SK-N-SH treated with all-trans-retinoic acid at 6 μM for 48 hours (cell line): ENCODE results near the gene GID8.

Source experiments
- ARNTL ChIP-seq: fragments of 450-650 bp; formaldehyde crosslinking; IDR thresholded peaks from 2 replicates; pipeline ENCODE4 v1.5.0; 2020; ENCODE audit warnings: low read depth, mild to moderate bottlenecking, moderate library complexity, borderline replicate concordance
- BACH2 ChIP-seq: fragments of 250-450 bp; sonication (Bioruptor Pico); IDR thresholded peaks from 2 replicates; pipeline ENCODE4 v1.9.0; 2021; ENCODE audit warnings: mild to moderate bottlenecking, borderline replicate concordance
- OSR1 ChIP-seq: fragments of 250-450 bp; sonication (Bioruptor Pico); IDR thresholded peaks from 2 replicates; pipeline ENCODE4 v1.8.0; 2022; ENCODE audit warnings: moderate library complexity, mild to moderate bottlenecking, inconsistent platforms
- RARB ChIP-seq: fragments of 250-450 bp; sonication (Bioruptor Pico); IDR thresholded peaks from 2 replicates; pipeline ENCODE4 v1.8.0; 2021; ENCODE audit warnings: mild to moderate bottlenecking, moderate library complexity
- SNAI2 ChIP-seq: fragments of 250-450 bp; sonication (Bioruptor Pico); IDR thresholded peaks from 2 replicates; pipeline ENCODE4 v1.5.0; 2020; ENCODE audit warnings: mild to moderate bottlenecking, moderate library complexity
- ZC3H10 ChIP-seq: fragments of 250-450 bp; sonication (Bioruptor Pico); IDR thresholded peaks from 2 replicates; pipeline ENCODE4 v1.5.1; 2021; ENCODE audit warnings: mild to moderate bottlenecking, moderate library complexity
- TF ChIP-seq, protein P1 (sequence below): fragments of 250-450 bp; sonication (Bioruptor Pico); IDR thresholded peaks from 2 replicates; pipeline ENCODE4 v1.5.1; 2020; ENCODE audit warnings: low read depth, mild to moderate bottlenecking, moderate library complexity

DNA sequence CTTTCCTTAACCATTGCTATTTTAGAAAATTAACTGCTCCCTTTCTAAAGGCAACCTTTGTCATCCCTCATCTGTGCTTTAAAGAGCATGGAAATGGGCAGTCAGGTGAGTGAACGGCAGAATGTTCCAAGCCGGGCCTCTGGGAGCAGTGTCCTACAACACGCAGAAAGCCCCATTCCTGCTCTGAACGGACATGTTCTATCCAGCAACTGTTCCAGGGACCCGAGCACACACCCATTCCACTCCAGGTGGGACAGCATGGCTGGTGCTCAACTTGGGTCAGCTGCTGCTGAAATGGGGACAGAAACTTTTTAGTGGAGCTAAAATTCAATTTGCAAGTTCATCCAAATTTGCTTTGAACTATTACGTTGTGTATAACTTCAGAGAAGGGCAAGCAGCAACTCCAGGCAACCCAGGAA, 38.3 kb upstream of the GID8 start:
- TF ChIP-seq OSR1 (CRISPR knock-in tag) (no peak), ZC3H10 (CRISPR knock-in tag) (no peak), RARB (CRISPR knock-in tag) (no peak), BACH2 (no peak), ARNTL (CRISPR knock-in tag) (no peak), SNAI2 (CRISPR knock-in tag) (no peak)
- TF ChIP-seq, protein P1, sequence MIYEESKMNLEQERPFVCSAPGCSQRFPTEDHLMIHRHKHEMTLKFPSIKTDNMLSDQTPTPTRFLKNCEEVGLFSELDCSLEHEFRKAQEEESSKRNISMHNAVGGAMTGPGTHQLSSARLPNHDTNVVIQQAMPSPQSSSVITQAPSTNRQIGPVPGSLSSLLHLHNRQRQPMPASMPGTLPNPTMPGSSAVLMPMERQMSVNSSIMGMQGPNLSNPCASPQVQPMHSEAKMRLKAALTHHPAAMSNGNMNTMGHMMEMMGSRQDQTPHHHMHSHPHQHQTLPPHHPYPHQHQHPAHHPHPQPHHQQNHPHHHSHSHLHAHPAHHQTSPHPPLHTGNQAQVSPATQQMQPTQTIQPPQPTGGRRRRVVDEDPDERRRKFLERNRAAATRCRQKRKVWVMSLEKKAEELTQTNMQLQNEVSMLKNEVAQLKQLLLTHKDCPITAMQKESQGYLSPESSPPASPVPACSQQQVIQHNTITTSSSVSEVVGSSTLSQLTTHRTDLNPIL (CRISPR knock-in tag), result no peak
